ENCODE measurements around the gene MTAP. TPM values are rescaled to one million over a fixed set of nuclear protein-coding genes. Genes with fewer than 3 reads are reported as not detected.
A peak's percentile ranks its signal among the peaks of the same experiment; 100 is the strongest.

The MTAP gene
- total RNA-seq, 6 experiments from 2014 or later, result 40.7 to 65.2 (median 52.0) TPM

DNA sequence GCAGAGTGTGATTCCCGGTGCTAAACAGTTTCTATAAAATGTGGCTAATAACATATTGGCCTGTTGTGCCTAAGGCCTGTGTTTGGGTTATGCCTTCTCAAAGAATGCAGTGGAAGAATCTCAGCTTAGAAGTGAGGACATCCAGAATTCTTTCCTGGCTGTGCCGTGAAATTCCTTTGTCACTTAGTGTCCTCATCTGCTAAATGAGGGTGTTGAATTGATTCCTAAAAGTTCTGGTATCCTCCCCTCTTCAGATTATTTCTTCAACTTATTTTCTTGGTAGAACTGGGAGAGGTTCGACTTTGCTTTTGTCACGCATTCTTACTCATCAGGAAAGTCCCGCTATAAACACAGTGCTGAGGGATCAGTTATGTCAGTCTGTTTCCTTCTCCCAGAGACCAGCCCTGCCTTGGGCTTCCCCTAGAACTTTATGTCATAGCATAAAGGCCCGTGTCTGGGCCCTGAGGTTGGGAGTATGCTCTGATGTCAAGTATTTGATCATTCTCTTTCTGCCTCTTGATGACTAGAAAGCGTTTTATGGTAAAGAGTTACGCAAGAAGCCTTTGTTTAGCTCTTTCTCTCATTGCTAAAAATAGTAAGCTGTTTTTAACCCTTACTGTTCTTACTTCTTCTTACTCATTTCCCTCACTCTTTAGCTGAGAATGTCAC, 29.5 kb downstream of the MTAP start:
- peak overlapping the region; percentile 10 for H3K4me3 Mint-ChIP-seq
- H3K36me3 Mint-ChIP-seq (ENCODE audit: low read depth), result peaks cover 68% of the 10 kb centered on the region
- H3K27me3 Mint-ChIP-seq (ENCODE audit: insufficient read depth), result no peaks in the 10 kb centered on the region
- peak; percentile 91 for DNase-seq
- H3K4me1 Mint-ChIP-seq (ENCODE audit: low read depth), result peaks cover 84% of the 10 kb centered on the region
- H3K27ac Mint-ChIP-seq, result peak overlapping the region; percentile 95
- no peaks in the 10 kb centered on the region for H3K9me3 Mint-ChIP-seq
- TF ChIP-seq, protein P1, sequence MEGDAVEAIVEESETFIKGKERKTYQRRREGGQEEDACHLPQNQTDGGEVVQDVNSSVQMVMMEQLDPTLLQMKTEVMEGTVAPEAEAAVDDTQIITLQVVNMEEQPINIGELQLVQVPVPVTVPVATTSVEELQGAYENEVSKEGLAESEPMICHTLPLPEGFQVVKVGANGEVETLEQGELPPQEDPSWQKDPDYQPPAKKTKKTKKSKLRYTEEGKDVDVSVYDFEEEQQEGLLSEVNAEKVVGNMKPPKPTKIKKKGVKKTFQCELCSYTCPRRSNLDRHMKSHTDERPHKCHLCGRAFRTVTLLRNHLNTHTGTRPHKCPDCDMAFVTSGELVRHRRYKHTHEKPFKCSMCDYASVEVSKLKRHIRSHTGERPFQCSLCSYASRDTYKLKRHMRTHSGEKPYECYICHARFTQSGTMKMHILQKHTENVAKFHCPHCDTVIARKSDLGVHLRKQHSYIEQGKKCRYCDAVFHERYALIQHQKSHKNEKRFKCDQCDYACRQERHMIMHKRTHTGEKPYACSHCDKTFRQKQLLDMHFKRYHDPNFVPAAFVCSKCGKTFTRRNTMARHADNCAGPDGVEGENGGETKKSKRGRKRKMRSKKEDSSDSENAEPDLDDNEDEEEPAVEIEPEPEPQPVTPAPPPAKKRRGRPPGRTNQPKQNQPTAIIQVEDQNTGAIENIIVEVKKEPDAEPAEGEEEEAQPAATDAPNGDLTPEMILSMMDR (IDR thresholded peaks at IDR 0.05), result no peak

DNA sequence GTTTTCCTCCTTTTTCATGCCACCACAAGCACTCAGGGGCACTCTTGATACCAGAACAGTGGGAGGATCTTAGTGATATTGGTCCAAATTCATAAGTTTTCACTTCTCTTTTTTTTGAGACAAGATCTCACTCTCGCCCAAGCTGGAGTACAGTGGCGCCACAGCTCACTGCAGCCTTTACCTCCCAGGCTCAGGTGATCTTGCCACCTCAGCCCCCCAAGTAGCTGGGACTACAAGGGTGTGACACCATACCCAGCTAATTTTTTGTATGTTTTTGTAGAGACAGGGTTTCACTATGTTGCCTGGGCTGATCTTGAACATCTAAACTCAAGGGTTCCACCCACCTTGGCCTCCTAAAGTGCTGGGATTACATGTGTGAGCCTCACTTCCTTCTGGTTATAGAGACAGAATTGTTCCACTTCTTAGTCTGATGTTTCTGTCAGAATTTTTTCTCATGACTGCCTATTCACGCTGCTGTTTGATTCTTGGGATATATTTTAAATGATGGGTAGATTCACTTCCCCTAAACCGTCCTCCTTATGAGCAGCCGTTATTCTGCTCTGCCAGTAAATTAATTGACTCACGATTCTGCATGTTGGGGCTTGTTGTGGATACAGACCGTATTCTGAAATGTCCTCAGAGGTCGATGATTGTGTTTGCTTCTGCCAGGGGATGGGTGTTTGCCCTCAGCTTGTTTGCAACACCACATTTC, 30.8 kb downstream of the MTAP start:
- peaks cover 97% of the 10 kb centered on the region for H3K4me1 Mint-ChIP-seq (ENCODE audit: low read depth)
- DNase-seq, result no peak
- peaks cover 72% of the 10 kb centered on the region for H3K36me3 Mint-ChIP-seq (ENCODE audit: low read depth)
- H3K27me3 Mint-ChIP-seq (ENCODE audit: insufficient read depth), result no peaks in the 10 kb centered on the region
- H3K4me3 Mint-ChIP-seq, result no peak overlapping the region
- H3K9me3 Mint-ChIP-seq, result no peaks in the 10 kb centered on the region
- TF ChIP-seq, protein P1 (IDR thresholded peaks at IDR 0.05), result no peak
- peak overlapping the region; percentile 95 for H3K27ac Mint-ChIP-seq

- H3K4me1 Mint-ChIP-seq (ENCODE audit: low read depth), result peaks cover 82% of the 10 kb centered on the region
- peaks cover 77% of the 10 kb centered on the region for H3K36me3 Mint-ChIP-seq (ENCODE audit: low read depth)
- peak overlapping the region; percentile 95 for H3K27ac Mint-ChIP-seq
- no peaks in the 10 kb centered on the region for H3K9me3 Mint-ChIP-seq
- no peak for DNase-seq
- 0 out of 2 replicates have a peak overlapping the region, but pooled peaks have one; percentile 15 for H3K4me3 Mint-ChIP-seq
- H3K27me3 Mint-ChIP-seq (ENCODE audit: insufficient read depth), result no peaks in the 10 kb centered on the region
- TF ChIP-seq, protein P1 (IDR thresholded peaks at IDR 0.05), result no peak
Observed at GRCh38 chr9:21835121-21835520, 32.7 kb downstream of the MTAP start.

GRCh38 chr9:21836437-21837161, 34.2 kb downstream of the MTAP start:
- peak overlapping the region; percentile 73 for H3K4me3 Mint-ChIP-seq
- H3K27me3 Mint-ChIP-seq (ENCODE audit: insufficient read depth), result no peaks in the 10 kb centered on the region
- TF ChIP-seq, protein P1 (IDR thresholded peaks at IDR 0.05), result no peak
- peaks cover 67% of the 10 kb centered on the region for H3K4me1 Mint-ChIP-seq (ENCODE audit: low read depth)
- no peaks in the 10 kb centered on the region; the same call in 1 of the 2 replicates for H3K9me3 Mint-ChIP-seq
- DNase-seq, result peak; percentile 99
- H3K36me3 Mint-ChIP-seq (ENCODE audit: low read depth), result peaks cover 80% of the 10 kb centered on the region
- peak overlapping the region; percentile 95 for H3K27ac Mint-ChIP-seq

DNA sequence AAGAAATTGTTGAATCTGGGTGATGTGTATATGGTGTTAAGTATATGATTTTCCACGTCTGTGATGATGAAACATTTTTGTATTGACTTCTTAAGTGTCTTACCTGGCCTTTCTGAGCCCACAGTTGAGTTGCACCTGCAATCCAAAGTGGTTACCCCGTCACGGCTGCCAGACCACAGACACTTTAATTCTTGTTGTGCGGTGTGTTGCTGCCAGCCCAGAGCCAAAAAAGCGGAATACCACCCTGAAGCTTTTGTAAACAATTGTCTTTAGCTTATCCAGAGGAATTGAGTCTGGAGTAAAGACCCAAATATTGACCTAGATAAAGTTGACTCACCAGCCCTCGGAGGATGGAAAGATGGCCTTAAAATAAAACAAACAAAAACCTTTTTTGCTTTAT, 35.1 kb downstream of the MTAP start:
- no peak for DNase-seq
- H3K4me1 Mint-ChIP-seq (ENCODE audit: low read depth), result peaks cover 58% of the 10 kb centered on the region
- H3K9me3 Mint-ChIP-seq, result no peaks in the 10 kb centered on the region; the same call in 1 of the 2 replicates
- TF ChIP-seq, protein P1 (IDR thresholded peaks at IDR 0.05), result no peak
- H3K27me3 Mint-ChIP-seq (ENCODE audit: insufficient read depth), result no peaks in the 10 kb centered on the region
- H3K36me3 Mint-ChIP-seq (ENCODE audit: low read depth), result peaks cover 86% of the 10 kb centered on the region
- H3K4me3 Mint-ChIP-seq, result peak overlapping the region; percentile 73
- H3K27ac Mint-ChIP-seq, result peak overlapping the region; percentile 95

Data from HFFc6 (cell line).